Kidney epithelial cell (primary cell): ENCODE data around the gene GCNT4. TPM values are rescaled to one million over a fixed set of nuclear protein-coding genes. Genes with fewer than 3 reads are reported as not detected.
A peak's percentile ranks its signal among the peaks of the same experiment; 100 is the strongest.

Source experiments
- DNase-seq: peaks from one replicate; pipeline ENCODE4 v3.0.0-alpha.2; 2010; ENCODE audit warnings: low read depth
- H3K27me3 ChIP-seq: 2 replicates; pipeline ENCODE4 v1.6.0; 2011; ENCODE audit warnings: low read length; ENCODE audit not compliant: control insufficient read depth, insufficient read depth
- H3K36me3 ChIP-seq: 2 replicates; pipeline ENCODE4 v1.5.1; 2011; ENCODE audit warnings: low read length; ENCODE audit not compliant: control insufficient read depth, insufficient read depth
- H3K4me3 ChIP-seq: 2 replicates; pipeline ENCODE4 v1.5.1; 2011; ENCODE audit warnings: low read depth, mild to moderate bottlenecking, control low read depth, low read length
- total RNA-seq: library from RNA; depleted of rRNA; stranded (reverse); fragments of >200 nt; gene quantifications from 2 replicates; pipeline ENCODE4 v1.2.3, GENCODE V29; 2015
- TF ChIP-seq, protein P1 (sequence below): IDR thresholded peaks from 2 replicates; pipeline ENCODE4 v1.5.1; 2011; ENCODE audit warnings: mild to moderate bottlenecking, moderate library complexity, low read length, control low read depth, inconsistent platforms; ENCODE audit not compliant: insufficient read depth, poor library complexity, severe bottlenecking

The GCNT4 gene
- total RNA-seq, 1 donor from 2014 or later, result 3.8 TPM

DNA sequence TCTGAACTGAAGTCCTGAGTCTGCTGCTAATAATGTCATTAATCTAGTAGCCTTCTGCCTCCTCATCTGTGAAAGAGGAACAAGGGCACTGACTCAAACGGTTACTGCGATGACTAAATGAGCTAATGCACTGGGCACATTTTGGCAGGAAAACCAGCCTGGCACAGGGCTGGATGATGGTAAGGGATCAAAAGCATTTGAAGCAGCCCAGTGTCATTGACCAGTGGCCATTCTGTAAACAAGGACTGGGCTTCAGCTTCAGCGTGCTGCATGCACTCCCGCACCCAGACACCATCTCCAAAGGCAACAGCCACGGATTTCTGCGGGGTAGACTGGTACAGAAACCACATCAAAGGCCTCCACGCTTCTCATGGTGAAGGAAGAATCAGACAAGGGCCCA, 8.0 kb downstream of the GCNT4 start:
- no peak for DNase-seq
- TF ChIP-seq, protein P1, sequence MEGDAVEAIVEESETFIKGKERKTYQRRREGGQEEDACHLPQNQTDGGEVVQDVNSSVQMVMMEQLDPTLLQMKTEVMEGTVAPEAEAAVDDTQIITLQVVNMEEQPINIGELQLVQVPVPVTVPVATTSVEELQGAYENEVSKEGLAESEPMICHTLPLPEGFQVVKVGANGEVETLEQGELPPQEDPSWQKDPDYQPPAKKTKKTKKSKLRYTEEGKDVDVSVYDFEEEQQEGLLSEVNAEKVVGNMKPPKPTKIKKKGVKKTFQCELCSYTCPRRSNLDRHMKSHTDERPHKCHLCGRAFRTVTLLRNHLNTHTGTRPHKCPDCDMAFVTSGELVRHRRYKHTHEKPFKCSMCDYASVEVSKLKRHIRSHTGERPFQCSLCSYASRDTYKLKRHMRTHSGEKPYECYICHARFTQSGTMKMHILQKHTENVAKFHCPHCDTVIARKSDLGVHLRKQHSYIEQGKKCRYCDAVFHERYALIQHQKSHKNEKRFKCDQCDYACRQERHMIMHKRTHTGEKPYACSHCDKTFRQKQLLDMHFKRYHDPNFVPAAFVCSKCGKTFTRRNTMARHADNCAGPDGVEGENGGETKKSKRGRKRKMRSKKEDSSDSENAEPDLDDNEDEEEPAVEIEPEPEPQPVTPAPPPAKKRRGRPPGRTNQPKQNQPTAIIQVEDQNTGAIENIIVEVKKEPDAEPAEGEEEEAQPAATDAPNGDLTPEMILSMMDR, result no peak
- no peaks in the 10 kb centered on the region for H3K27me3 ChIP-seq
- no peaks in the 10 kb centered on the region for H3K36me3 ChIP-seq
- H3K4me3 ChIP-seq, result no peak overlapping the region

DNA sequence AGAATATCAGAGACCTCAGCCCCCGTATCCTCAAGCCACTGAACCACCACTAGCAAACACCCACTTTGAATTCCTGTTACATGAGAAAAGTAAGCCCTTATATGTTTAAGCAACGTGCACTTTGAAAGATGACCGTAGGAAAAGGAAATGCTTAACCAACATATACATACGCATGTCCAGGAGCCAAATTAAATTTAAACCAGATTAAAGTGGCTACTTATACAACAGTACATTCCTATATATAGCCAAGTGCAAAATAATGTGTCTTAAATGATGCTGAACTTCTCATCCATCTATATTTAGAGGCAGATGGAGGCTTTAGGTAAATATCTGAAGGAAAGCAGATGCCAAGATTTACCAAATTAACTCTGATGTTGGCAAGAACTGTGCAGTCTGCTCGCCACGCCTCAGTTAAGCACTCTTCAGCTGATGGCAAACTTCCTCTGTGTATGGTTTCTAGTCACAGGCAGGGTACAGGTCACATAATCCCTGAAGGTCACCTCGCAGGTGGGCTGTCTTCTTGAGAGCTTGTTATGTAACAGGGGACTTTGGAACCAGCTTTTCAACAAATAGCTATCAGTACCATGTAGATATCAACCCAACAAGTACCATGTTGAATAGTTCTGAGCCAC, 8.6 kb downstream of the GCNT4 start:
- Histone ChIP-seq H3K4me3 (no peak overlapping the region), H3K36me3 (no peaks in the 10 kb centered on the region)
- TF ChIP-seq, protein P1, result no peak

DNA sequence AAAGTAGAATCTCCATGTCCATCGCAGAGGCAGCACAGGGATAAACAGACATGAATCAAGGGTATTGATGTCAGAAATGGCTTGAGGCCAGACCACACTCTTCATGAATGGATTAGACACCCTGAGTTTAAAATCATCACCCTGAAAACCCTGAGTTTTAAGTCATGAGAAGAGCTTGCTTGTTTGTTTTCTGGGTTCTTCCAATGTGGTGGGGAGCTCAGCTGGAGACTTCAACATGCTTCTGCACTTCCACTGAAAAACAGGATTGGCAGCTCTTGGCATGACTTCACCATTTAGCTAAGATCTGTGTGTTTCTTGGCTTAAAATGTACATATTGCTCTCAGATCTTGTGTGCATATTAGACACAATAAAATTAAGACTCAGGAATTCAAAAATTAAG, 9.8 kb downstream of the GCNT4 start:
- no peak for DNase-seq
- TF ChIP-seq, protein P1, result no peak
- H3K4me3 ChIP-seq, result no peak overlapping the region
- no peaks in the 10 kb centered on the region for H3K36me3 ChIP-seq
- no peaks in the 10 kb centered on the region for H3K27me3 ChIP-seq

More for the DNA sequence above, 8.6 kb downstream of the GCNT4 start:
- DNase-seq, result no peak
- H3K27me3 ChIP-seq, result no peaks in the 10 kb centered on the region

DNA sequence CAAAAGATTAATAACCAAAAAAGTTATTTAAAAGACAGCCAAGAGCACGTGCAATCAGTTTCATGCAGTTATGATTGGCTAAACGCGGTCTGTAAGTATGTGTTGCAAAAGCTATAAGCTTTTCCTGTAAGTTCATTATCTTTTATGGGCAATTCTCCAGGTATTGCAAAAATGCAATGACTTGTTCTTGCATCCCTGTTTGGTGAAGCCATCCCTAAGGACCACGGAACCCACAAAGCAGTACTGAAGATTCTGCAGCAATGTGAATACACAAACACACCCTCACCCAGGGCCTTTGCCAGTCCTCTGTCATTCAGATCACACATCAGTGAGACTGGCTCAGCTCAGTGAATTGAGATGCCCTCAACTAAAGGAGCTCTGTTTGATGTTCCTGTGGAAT, 11.4 kb downstream of the GCNT4 start:
- Histone ChIP-seq H3K27me3 (no peaks in the 10 kb centered on the region), H3K4me3 (no peak overlapping the region), H3K36me3 (no peaks in the 10 kb centered on the region)
- DNase-seq, result no peak
- TF ChIP-seq, protein P1, result no peak

DNA sequence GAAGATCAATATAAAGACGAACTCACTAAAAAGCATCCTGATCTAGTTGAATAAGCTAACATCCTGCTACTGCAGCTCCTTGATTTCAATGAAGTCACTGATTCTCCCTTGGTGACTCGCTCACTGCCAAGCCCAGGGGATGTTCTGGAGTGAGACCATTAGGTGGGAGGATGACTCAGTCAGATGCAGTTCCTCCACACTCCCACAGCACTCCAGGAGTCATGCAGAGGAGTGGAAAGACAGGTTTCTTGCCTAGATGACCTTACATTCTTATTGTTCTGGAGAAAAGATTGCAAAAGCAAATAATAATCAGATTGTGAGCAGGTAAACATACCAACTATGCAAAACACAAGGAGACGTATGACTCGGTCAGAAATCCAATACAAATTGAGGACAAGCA, 15.3 kb downstream of the GCNT4 start:
- Histone ChIP-seq H3K27me3 (no peaks in the 10 kb centered on the region), H3K36me3 (no peaks in the 10 kb centered on the region), H3K4me3 (no peak overlapping the region)
- TF ChIP-seq, protein P1, result no peak
- peak; percentile 90 for DNase-seq

DNA sequence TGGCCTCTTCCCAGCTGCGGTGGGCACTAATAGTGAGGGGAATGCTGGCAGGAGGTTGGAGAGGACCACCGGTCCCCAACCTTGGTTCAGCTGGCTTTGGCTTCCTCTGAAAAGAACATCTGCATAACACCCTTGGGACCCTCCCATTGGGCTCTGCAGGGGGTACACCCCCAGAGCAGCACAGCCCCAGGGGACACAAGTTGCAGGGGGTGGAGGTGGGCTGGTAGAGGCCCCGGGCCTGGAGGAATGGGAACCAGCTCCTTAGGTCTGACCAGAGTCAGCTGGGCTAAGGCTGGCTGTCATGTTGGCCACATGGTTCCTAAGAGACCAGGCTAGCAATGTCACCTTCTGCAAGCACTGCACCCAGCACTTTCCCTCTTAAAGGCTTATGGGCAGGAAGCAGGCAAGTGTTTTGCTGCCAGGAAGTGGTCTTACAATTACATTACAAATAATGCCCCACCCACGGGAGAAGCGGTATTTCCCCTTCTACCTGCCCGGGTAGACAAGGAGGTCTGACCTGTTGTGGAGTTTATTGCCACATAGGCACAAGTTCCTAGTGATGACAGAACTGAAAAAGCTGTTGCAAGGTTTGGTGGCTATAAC, 18.1 kb downstream of the GCNT4 start:
- H3K36me3 ChIP-seq, result no peaks in the 10 kb centered on the region
- no peak overlapping the region for H3K4me3 ChIP-seq
- H3K27me3 ChIP-seq, result no peaks in the 10 kb centered on the region
- TF ChIP-seq, protein P1, result no peak
- no peak for DNase-seq
